NB4 (cell line): ENCODE measurements around the gene ADCY1.

Experiments
- POLR2A ChIP-seq: IDR thresholded peaks from 2 replicates; pipeline ENCODE4 v1.6.1; 2011; ENCODE audit warnings: mild to moderate bottlenecking; ENCODE audit not compliant: insufficient read length; ENCODE audit errors: extremely low read depth
- TF ChIP-seq, protein P1 (sequence below): IDR thresholded peaks from one replicate; pipeline ENCODE4 v1.5.1; 2012; ENCODE audit warnings: low read depth, low read length

GRCh38 chr7:45682836-45683555, 108.8 kb downstream of the ADCY1 start:
- TF ChIP-seq, protein P1, sequence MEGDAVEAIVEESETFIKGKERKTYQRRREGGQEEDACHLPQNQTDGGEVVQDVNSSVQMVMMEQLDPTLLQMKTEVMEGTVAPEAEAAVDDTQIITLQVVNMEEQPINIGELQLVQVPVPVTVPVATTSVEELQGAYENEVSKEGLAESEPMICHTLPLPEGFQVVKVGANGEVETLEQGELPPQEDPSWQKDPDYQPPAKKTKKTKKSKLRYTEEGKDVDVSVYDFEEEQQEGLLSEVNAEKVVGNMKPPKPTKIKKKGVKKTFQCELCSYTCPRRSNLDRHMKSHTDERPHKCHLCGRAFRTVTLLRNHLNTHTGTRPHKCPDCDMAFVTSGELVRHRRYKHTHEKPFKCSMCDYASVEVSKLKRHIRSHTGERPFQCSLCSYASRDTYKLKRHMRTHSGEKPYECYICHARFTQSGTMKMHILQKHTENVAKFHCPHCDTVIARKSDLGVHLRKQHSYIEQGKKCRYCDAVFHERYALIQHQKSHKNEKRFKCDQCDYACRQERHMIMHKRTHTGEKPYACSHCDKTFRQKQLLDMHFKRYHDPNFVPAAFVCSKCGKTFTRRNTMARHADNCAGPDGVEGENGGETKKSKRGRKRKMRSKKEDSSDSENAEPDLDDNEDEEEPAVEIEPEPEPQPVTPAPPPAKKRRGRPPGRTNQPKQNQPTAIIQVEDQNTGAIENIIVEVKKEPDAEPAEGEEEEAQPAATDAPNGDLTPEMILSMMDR: no peak
- no peak for TF ChIP-seq POLR2A
